ENCODE data around the gene FARS2. TPM values are rescaled to one million over a fixed set of nuclear protein-coding genes. Genes with fewer than 3 reads are reported as not detected.

FARS2 gene
- polyA plus RNA-seq, 2 of the 4 experiments (the other 2 are of a cell fraction) = 12.9 to 17.5 TPM

DNA sequence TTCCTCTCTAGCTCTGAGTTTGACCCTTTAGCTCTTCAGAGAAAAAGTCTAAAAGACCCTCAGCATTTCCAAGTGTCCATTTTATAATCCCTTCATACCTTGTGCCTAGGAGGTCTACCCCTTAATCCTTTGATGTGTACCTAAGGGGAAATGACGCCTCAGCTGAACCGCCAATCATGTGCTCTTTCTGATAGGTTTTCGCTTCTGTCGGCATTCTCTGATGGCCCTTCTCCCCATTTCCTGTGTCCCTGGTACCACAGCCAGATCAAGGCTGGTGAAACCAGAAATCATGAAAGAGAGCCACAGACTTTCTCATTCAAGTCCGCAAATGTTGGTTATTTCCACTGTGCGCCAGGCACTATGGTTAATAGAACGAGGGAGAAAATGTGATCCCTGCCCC lies 333.9 kb downstream of the FARS2 start:
- Histone ChIP-seq H3K4me2 (no peak overlapping the region), H3K9me3 (no peaks in the 10 kb centered on the region), H3K27ac (no peak overlapping the region), H3K4me1 (no peaks in the 10 kb centered on the region), H3K4me3 (no peak overlapping the region)
- FAIRE-seq (no peak), DNase-seq (ENCODE audit: low read depth in 1 of 2, low spot score in 1 of 2) (no peak), ATAC-seq (no peak)
- 94% methylated on average over 7 of the region's 7 CpGs for WGBS (ENCODE audit: missing lambda C conversion rate)
- ChIA-PET POLR2A (no interaction called here), CTCF (interaction anchor here (0.9 kb wide), 1 partner anchor 12 kb away, joined by 3 read pairs; no protein-coding TSS in a partner anchor)
- TF ChIP-seq HEYL (CRISPR knock-in tag; IDR thresholded peaks at IDR 0.05) (no peak), NR3C1 (IDR thresholded peaks at IDR 0.05) (no peak), MAFK (IDR thresholded peaks at IDR 0.05; ENCODE audit: partially characterized antibody) (peak; percentile 14), JUNB (IDR thresholded peaks at IDR 0.05) (no peak), GATA3 (IDR thresholded peaks at IDR 0.05; ENCODE audit: borderline replicate concordance) (no peak)

DNA sequence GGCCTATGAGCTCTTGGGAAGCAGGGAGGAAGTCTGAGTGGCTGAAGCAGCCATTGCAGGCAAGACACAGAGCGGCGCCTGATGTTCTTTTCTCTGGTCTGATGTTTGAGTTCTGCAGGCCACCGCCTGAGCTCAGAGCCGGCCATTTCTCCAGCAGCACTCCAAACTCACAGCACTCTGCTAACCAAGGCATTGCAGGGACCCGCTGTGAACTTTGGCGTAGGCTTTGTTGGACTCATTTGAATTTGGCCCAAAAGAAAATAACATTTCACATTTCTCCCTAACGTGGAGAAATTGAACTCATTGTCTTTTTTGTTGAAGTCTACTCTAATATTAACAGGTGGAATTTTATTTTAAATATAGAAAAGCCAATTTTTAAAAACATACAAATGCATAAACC lies 336.1 kb downstream of the FARS2 start:
- ChIA-PET CTCF (no interaction called here), POLR2A (no interaction called here)
- Histone ChIP-seq H3K27ac (no peak overlapping the region), H3K4me1 (no peaks in the 10 kb centered on the region), H3K9me3 (no peaks in the 10 kb centered on the region), H3K4me3 (no peak overlapping the region), H3K4me2 (no peak overlapping the region)
- WGBS (ENCODE audit: missing lambda C conversion rate) = 83% methylated on average over 7 of the region's 7 CpGs
- DNase-seq (ENCODE audit: low read depth in 1 of 2, low spot score in 1 of 2) (no peak), FAIRE-seq (no peak), ATAC-seq (no peak)
- TF ChIP-seq CEBPB (IDR thresholded peaks at IDR 0.05) (no peak), SREBF2 (IDR thresholded peaks at IDR 0.05) (no peak), POLR2A (IDR thresholded peaks at IDR 0.05; ENCODE audit: low read length) (no peak), RCOR1 (IDR thresholded peaks at IDR 0.05; ENCODE audit: low read depth, low read length) (no peak), GATA3 (IDR thresholded peaks at IDR 0.05; ENCODE audit: borderline replicate concordance) (no peak), TFCP2L1 (CRISPR knock-in tag; IDR thresholded peaks at IDR 0.05) (no peak), MAFK (IDR thresholded peaks at IDR 0.05; ENCODE audit: partially characterized antibody) (no peak), FOXS1 (CRISPR knock-in tag; IDR thresholded peaks at IDR 0.05) (no peak), SMC3 (IDR thresholded peaks at IDR 0.05) (no peak)
- TF ChIP-seq, protein P1, sequence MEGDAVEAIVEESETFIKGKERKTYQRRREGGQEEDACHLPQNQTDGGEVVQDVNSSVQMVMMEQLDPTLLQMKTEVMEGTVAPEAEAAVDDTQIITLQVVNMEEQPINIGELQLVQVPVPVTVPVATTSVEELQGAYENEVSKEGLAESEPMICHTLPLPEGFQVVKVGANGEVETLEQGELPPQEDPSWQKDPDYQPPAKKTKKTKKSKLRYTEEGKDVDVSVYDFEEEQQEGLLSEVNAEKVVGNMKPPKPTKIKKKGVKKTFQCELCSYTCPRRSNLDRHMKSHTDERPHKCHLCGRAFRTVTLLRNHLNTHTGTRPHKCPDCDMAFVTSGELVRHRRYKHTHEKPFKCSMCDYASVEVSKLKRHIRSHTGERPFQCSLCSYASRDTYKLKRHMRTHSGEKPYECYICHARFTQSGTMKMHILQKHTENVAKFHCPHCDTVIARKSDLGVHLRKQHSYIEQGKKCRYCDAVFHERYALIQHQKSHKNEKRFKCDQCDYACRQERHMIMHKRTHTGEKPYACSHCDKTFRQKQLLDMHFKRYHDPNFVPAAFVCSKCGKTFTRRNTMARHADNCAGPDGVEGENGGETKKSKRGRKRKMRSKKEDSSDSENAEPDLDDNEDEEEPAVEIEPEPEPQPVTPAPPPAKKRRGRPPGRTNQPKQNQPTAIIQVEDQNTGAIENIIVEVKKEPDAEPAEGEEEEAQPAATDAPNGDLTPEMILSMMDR (IDR thresholded peaks at IDR 0.05) = no peak

DNA sequence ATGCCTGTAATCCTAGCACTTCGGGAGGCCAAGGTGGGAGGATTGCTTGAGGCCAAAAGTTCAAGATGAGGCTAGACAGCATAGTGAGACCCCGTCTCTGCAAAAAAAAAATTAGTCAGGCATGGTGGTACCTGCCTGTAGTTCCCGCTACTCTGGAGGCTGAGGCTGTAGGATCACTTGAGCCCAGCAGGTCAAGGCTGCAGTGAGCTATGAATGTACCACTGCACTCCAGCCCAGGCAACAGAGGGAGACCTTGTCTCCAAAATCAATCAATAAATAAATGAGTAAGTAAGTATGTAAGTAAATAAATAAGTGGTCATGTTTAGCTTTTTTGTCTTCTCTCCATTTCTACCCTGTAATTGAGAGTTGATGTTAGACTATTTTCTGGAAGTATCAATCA lies 336.8 kb downstream of the FARS2 start:
- FAIRE-seq = no peak
- 94% methylated on average over 3 of the region's 3 CpGs for WGBS (ENCODE audit: missing lambda C conversion rate)

DNA sequence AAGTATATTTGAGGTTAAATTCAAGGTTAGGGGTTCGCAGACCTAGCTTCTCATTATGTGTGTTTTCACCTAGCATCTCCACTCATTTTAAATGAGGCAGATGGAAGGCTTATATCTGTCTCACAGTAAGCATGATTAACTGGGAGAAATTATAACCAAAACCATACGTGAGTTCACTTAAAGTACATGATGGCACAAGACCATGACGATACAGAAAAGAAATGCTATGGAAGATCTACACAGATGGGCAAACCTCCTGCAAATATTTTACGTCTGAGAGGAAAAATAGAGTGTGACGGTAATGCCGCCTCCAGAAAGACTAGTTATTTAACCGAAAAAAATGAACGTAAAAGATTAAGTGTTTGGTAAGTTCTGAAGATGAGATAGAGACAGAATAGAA lies 337.8 kb downstream of the FARS2 start:
- DNase-seq (ENCODE audit: low read depth in 1 of 2, low spot score in 1 of 2) = no peak
- Histone ChIP-seq H3K9me3 (no peaks in the 10 kb centered on the region), H3K27ac (no peak overlapping the region), H3K4me1 (no peaks in the 10 kb centered on the region), H3K4me2 (no peak overlapping the region), H3K4me3 (no peak overlapping the region)
- POLR2A ChIA-PET = no interaction called here
- no peak for FAIRE-seq
- whole genome bisulfite sequencing (ENCODE audit: missing lambda C conversion rate) = 81% methylated on average over 8 of the region's 8 CpGs
- CTCF ChIA-PET = no interaction called here
- ATAC-seq = no peak
- TF ChIP-seq ZNF302 (CRISPR knock-in tag; IDR thresholded peaks at IDR 0.05) (no peak), GATA3 (IDR thresholded peaks at IDR 0.05; ENCODE audit: borderline replicate concordance) (no peak), POLR2A (IDR thresholded peaks at IDR 0.05; ENCODE audit: low read length) (no peak), MAFK (IDR thresholded peaks at IDR 0.05; ENCODE audit: partially characterized antibody) (no peak), PHF8 (IDR thresholded peaks at IDR 0.05; ENCODE audit: borderline replicate concordance, low read depth) (no peak), HOXB5 (CRISPR knock-in tag; IDR thresholded peaks at IDR 0.05) (no peak), HEYL (CRISPR knock-in tag; IDR thresholded peaks at IDR 0.05) (no peak), CHD4 (IDR thresholded peaks at IDR 0.05; ENCODE audit: borderline replicate concordance) (no peak), HDAC2 (IDR thresholded peaks at IDR 0.05) (no peak)
- TF ChIP-seq, protein P2, sequence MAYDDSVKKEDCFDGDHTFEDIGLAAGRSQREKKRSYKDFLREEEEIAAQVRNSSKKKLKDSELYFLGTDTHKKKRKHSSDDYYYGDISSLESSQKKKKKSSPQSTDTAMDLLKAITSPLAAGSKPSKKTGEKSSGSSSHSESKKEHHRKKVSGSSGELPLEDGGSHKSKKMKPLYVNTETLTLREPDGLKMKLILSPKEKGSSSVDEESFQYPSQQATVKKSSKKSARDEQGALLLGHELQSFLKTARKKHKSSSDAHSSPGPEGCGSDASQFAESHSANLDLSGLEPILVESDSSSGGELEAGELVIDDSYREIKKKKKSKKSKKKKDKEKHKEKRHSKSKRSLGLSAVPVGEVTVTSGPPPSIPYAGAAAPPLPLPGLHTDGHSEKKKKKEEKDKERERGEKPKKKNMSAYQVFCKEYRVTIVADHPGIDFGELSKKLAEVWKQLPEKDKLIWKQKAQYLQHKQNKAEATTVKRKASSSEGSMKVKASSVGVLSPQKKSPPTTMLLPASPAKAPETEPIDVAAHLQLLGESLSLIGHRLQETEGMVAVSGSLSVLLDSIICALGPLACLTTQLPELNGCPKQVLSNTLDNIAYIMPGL (CRISPR knock-in tag; IDR thresholded peaks at IDR 0.05; ENCODE audit: borderline replicate concordance) = no peak
- TF ChIP-seq, protein P3, sequence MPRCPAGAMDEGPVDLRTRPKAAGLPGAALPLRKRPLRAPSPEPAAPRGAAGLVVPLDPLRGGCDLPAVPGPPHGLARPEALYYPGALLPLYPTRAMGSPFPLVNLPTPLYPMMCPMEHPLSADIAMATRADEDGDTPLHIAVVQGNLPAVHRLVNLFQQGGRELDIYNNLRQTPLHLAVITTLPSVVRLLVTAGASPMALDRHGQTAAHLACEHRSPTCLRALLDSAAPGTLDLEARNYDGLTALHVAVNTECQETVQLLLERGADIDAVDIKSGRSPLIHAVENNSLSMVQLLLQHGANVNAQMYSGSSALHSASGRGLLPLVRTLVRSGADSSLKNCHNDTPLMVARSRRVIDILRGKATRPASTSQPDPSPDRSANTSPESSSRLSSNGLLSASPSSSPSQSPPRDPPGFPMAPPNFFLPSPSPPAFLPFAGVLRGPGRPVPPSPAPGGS (IDR thresholded peaks at IDR 0.05) = no peak
- TF ChIP-seq, protein P4, sequence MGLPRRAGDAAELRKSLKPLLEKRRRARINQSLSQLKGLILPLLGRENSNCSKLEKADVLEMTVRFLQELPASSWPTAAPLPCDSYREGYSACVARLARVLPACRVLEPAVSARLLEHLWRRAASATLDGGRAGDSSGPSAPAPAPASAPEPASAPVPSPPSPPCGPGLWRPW (IDR thresholded peaks at IDR 0.05) = no peak
- TF ChIP-seq, protein P5, sequence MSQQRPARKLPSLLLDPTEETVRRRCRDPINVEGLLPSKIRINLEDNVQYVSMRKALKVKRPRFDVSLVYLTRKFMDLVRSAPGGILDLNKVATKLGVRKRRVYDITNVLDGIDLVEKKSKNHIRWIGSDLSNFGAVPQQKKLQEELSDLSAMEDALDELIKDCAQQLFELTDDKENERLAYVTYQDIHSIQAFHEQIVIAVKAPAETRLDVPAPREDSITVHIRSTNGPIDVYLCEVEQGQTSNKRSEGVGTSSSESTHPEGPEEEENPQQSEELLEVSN (IDR thresholded peaks at IDR 0.05; ENCODE audit: borderline replicate concordance, low read depth) = no peak

More for the DNA sequence above, 336.8 kb downstream of the FARS2 start:
- H3K9me3 ChIP-seq = no peaks in the 10 kb centered on the region
- DNase-seq (ENCODE audit: low read depth in 1 of 2, low spot score in 1 of 2) (no peak), ATAC-seq (no peak)
- TF ChIP-seq ZC3H11A (IDR thresholded peaks at IDR 0.05) (no peak), NR3C1 (IDR thresholded peaks at IDR 0.05) (no peak), MAZ (IDR thresholded peaks at IDR 0.05; ENCODE audit: borderline replicate concordance, low read depth, low read length) (no peak), HOXB5 (CRISPR knock-in tag; IDR thresholded peaks at IDR 0.05) (no peak), BHLHE40 (IDR thresholded peaks at IDR 0.05; ENCODE audit: low read depth, low read length) (no peak), ESRRA (IDR thresholded peaks at IDR 0.05; ENCODE audit: borderline replicate concordance, low read length) (no peak), MAFK (IDR thresholded peaks at IDR 0.05; ENCODE audit: partially characterized antibody) (no peak), JUNB (IDR thresholded peaks at IDR 0.05) (no peak), POLR2AphosphoS2 (conservative IDR thresholded peaks at IDR 0.05; ENCODE audit: low read length) (no peak), HOXB13 (CRISPR knock-in tag; IDR thresholded peaks at IDR 0.05; ENCODE audit: low read depth) (no peak), GATA3 (IDR thresholded peaks at IDR 0.05; ENCODE audit: borderline replicate concordance) (no peak), FOSL2 (IDR thresholded peaks at IDR 0.05) (no peak), FOSL2 (CRISPR knock-in tag; IDR thresholded peaks at IDR 0.05) (no peak), KDM1A (IDR thresholded peaks at IDR 0.05; ENCODE audit: low read depth) (no peak), EHMT2 (IDR thresholded peaks at IDR 0.05; ENCODE audit: low read depth) (no peak), POLR2A (IDR thresholded peaks at IDR 0.05; ENCODE audit: low read length) (no peak), EP300 (IDR thresholded peaks at IDR 0.05) (no peak), TP53 (CRISPR knock-in tag; IDR thresholded peaks at IDR 0.05) (no peak)
- ChIA-PET POLR2A (no interaction called here), CTCF (no interaction called here)
- no peak overlapping the region for H3K4me2 ChIP-seq
- no peak overlapping the region for H3K4me3 ChIP-seq
- H3K27ac ChIP-seq = no peak overlapping the region
- H3K4me1 ChIP-seq = no peaks in the 10 kb centered on the region

Measured in A549 (cell line).